DOHH2 (cell line): ENCODE results near the gene RAB17.

Experiments
- EZH2phosphoT487 ChIP-seq: fragments of 200-600 bp; sonication (generic); IDR thresholded peaks from 2 replicates; pipeline ENCODE4 v1.6.1; 2017; ENCODE audit warnings: borderline replicate concordance, mild to moderate bottlenecking, antibody characterized with exemption, low read length, moderate library complexity, mixed read lengths
- TF ChIP-seq, protein P1 (sequence below): fragments of 200-600 bp; sonication (generic); IDR thresholded peaks from one replicate; pipeline ENCODE4 v1.5.1; 2014; ENCODE audit warnings: antibody characterized with exemption, mild to moderate bottlenecking, low read depth, low read length; ENCODE audit not compliant: poor library complexity, severe bottlenecking

DNA sequence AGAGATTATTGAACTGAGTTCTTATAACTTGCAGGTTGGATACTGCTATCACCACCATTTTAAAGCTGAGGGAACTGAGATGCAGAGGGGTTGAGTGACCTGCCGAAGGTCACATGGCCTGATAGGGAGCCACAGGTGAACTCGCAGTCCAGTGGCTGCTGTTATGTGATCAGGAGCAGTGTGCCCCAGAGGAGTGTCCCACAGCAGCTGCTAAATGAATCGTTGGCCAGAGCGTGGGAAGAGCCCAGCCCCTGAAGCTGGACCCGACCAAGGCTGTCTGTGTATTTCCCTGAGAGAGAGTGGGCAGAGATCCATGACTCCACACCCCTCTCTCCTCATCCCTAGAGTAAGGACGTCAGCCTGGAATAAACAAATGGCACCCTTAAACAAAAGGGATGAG is 50.9 kb downstream of the RAB17 start:
- TF ChIP-seq, protein P1, sequence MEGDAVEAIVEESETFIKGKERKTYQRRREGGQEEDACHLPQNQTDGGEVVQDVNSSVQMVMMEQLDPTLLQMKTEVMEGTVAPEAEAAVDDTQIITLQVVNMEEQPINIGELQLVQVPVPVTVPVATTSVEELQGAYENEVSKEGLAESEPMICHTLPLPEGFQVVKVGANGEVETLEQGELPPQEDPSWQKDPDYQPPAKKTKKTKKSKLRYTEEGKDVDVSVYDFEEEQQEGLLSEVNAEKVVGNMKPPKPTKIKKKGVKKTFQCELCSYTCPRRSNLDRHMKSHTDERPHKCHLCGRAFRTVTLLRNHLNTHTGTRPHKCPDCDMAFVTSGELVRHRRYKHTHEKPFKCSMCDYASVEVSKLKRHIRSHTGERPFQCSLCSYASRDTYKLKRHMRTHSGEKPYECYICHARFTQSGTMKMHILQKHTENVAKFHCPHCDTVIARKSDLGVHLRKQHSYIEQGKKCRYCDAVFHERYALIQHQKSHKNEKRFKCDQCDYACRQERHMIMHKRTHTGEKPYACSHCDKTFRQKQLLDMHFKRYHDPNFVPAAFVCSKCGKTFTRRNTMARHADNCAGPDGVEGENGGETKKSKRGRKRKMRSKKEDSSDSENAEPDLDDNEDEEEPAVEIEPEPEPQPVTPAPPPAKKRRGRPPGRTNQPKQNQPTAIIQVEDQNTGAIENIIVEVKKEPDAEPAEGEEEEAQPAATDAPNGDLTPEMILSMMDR: no peak
- TF ChIP-seq EZH2phosphoT487: no peak
